Measurements from ENCODE around the gene CDH16. TPM values are rescaled to one million over a fixed set of nuclear protein-coding genes. Genes with fewer than 3 reads are reported as not detected.

The CDH16 gene
- total and polyA plus RNA-seq, 2 of the 13 experiments (the other 11 are each of a cell fraction or from before 2014, with no cell fraction given), result 2.7 to 3.9 TPM

DNA sequence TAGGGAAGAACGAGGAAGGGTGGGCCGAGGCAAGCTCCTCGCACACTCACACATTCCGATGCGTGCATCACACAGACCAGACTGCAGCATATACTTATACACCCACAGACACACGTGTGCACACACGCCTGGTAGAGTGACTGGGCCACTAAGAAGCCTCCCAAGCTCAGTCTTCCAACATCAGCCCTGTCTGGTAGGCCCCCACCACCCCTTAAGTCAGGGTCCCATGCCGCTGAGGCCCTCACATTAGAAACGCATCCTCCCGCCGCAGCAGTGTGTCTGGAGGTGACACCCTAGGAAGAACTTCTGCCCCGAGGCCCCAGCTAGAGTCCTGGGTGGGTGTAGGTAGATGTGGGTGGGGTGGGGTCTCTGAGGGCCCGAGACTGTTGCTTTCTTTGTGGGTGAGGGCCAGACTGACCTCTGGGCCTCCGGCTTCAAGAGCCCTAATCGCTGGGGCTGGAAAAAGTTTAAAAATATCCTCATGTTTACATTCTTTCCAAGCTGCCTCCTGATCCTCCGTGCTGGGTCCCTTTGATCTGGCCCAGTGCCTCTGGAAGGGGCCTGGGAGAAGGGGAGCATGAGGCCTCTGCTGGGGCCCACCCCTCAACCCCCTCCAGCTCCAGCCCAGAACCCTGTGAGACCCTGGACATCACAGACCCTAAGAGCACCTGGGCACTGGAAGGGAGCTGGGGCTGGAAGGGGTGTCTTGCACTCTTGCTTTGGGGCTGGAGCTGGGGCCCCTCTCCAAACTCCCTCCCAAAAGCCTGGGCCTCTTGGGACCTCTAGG is 13.6 kb downstream of the CDH16 start (continued):
- no peak for TF ChIP-seq ZBTB40 (IDR thresholded peaks at IDR 0.05)
- no peak for TF ChIP-seq ZBTB40 (CRISPR knock-in tag; IDR thresholded peaks at IDR 0.05)
- no peak for TF ChIP-seq MED13 (CRISPR knock-in tag; IDR thresholded peaks at IDR 0.05)
- no peak; the same call in 1 of the 2 replicates for TF ChIP-seq ZNF124 (CRISPR knock-in tag; IDR thresholded peaks at IDR 0.05)
- TF ChIP-seq TRIM24 (CRISPR knock-in tag; IDR thresholded peaks at IDR 0.05), result no peak
- TF ChIP-seq, protein P1, sequence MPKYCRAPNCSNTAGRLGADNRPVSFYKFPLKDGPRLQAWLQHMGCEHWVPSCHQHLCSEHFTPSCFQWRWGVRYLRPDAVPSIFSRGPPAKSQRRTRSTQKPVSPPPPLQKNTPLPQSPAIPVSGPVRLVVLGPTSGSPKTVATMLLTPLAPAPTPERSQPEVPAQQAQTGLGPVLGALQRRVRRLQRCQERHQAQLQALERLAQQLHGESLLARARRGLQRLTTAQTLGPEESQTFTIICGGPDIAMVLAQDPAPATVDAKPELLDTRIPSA (CRISPR knock-in tag; IDR thresholded peaks at IDR 0.05; ENCODE audit: borderline replicate concordance), result peak; percentile 69; the same call in 1 of the 2 replicates
- TF ChIP-seq MEIS1 (CRISPR knock-in tag; IDR thresholded peaks at IDR 0.05; ENCODE audit: borderline replicate concordance), result no peak
- no peak for TF ChIP-seq ZNF660 (CRISPR knock-in tag; IDR thresholded peaks at IDR 0.05; ENCODE audit: borderline replicate concordance, low read depth)
- no peak for TF ChIP-seq PCBP1 (IDR thresholded peaks at IDR 0.05; ENCODE audit: borderline replicate concordance, low read depth, low read length)
- TF ChIP-seq KDM5A (IDR thresholded peaks at IDR 0.05; ENCODE audit: borderline replicate concordance, low read length), result no peak
- TF ChIP-seq ZFP36 (IDR thresholded peaks at IDR 0.05; ENCODE audit: borderline replicate concordance, low read depth, low read length, partially characterized antibody), result no peak
- TF ChIP-seq ZNF577 (CRISPR knock-in tag; IDR thresholded peaks at IDR 0.05; ENCODE audit: borderline replicate concordance, low read depth), result no peak
- no peak for TF ChIP-seq ZBTB3 (CRISPR knock-in tag; IDR thresholded peaks at IDR 0.05; ENCODE audit: borderline replicate concordance, low read depth)
- TF ChIP-seq, protein P2, sequence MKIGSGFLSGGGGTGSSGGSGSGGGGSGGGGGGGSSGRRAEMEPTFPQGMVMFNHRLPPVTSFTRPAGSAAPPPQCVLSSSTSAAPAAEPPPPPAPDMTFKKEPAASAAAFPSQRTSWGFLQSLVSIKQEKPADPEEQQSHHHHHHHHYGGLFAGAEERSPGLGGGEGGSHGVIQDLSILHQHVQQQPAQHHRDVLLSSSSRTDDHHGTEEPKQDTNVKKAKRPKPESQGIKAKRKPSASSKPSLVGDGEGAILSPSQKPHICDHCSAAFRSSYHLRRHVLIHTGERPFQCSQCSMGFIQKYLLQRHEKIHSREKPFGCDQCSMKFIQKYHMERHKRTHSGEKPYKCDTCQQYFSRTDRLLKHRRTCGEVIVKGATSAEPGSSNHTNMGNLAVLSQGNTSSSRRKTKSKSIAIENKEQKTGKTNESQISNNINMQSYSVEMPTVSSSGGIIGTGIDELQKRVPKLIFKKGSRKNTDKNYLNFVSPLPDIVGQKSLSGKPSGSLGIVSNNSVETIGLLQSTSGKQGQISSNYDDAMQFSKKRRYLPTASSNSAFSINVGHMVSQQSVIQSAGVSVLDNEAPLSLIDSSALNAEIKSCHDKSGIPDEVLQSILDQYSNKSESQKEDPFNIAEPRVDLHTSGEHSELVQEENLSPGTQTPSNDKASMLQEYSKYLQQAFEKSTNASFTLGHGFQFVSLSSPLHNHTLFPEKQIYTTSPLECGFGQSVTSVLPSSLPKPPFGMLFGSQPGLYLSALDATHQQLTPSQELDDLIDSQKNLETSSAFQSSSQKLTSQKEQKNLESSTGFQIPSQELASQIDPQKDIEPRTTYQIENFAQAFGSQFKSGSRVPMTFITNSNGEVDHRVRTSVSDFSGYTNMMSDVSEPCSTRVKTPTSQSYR (CRISPR knock-in tag; IDR thresholded peaks at IDR 0.05; ENCODE audit: borderline replicate concordance), result peak; percentile 78; the same call in 1 of the 2 replicates
- no peak for TF ChIP-seq ZSCAN22 (CRISPR knock-in tag; IDR thresholded peaks at IDR 0.05)
- TF ChIP-seq HOXA9 (CRISPR knock-in tag; IDR thresholded peaks at IDR 0.05; ENCODE audit: borderline replicate concordance), result no peak

Data from HepG2 (cell line).